ENCODE results near the gene STUB1. TPM values are rescaled to one million over a fixed set of nuclear protein-coding genes. Genes with fewer than 3 reads are reported as not detected.

Gene STUB1
- total RNA-seq, 1 experiment from 2014 or later: 102 TPM

DNA sequence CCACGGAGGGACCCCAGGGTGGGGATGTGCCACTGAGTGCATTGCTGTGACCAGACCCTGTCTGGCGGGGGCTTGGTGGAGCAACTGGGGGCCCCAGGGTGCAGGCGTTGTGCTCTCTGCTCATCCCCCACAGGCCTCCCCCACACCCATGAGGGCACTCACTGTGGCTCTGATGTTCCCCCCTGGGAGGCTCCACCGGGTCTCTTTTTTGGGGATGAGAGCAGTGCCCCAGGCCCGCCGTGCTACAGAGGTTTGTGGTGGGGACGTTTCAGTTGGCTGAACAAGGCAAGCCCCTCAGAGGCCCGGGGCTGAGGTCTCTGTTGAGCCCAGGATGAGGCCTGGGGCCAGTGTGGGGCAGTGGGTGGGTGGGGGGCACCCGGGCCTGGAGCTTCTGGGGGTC, 43.5 kb downstream of the STUB1 start:
- Histone ChIP-seq H3K79me1 (ENCODE audit: insufficient read depth, low read depth, low read length, poor library complexity, severe bottlenecking) (no peaks in the 10 kb centered on the region), H3K4me1 (ENCODE audit: insufficient read depth, low read length) (no peaks in the 10 kb centered on the region), H3T11ph (ENCODE audit: low read length) (no peak overlapping the region), H2BK15ac (ENCODE audit: low read depth, low read length) (no peak overlapping the region), H2AFZ (ENCODE audit: low read length) (no peak overlapping the region), H4K8ac (replicated peaks; ENCODE audit: insufficient read length, low read depth, low read length) (no peak overlapping the region), H4K5ac (ENCODE audit: insufficient read length, low read depth, low read length) (no peak overlapping the region), H3K14ac (ENCODE audit: insufficient read depth, low read length) (no peak overlapping the region), H3K4me2 (ENCODE audit: insufficient read depth, insufficient read length, low read length) (no peak overlapping the region), H2BK20ac (ENCODE audit: low read depth, low read length, poor library complexity, severe bottlenecking) (no peak overlapping the region), H3K56ac (ENCODE audit: insufficient read length, low read depth, low read length) (no peak overlapping the region), H4K91ac (ENCODE audit: insufficient read length, low read depth, low read length) (no peak overlapping the region), H4K20me1 (ENCODE audit: control insufficient read depth, insufficient read depth, insufficient read length) (no peaks in the 10 kb centered on the region), H3K9ac (ENCODE audit: extremely low read depth, insufficient read length, low read length) (no peak overlapping the region), H3K23me2 (ENCODE audit: insufficient read length, low read depth, low read length, poor library complexity, severe bottlenecking) (peaks cover 13% of the 10 kb centered on the region), H3K27me3 (ENCODE audit: insufficient read depth, low read length) (no peaks in the 10 kb centered on the region), H2BK12ac (ENCODE audit: insufficient read length, low read depth, low read length) (no peak overlapping the region), H2BK5ac (ENCODE audit: insufficient read length, low read length) (no peak overlapping the region), H2AK5ac (ENCODE audit: insufficient read length, low read length) (no peak overlapping the region), H3K27ac (ENCODE audit: insufficient read length, low read depth, low read length) (no peak overlapping the region), H3K23ac (ENCODE audit: insufficient read length, low read depth, low read length) (no peak overlapping the region), H3K79me2 (ENCODE audit: insufficient read depth, low read length) (no peaks in the 10 kb centered on the region), H3K18ac (ENCODE audit: insufficient read length, low read depth, low read length) (no peak overlapping the region), H2BK120ac (ENCODE audit: low read depth, low read length, poor library complexity, severe bottlenecking) (no peak overlapping the region), H3K9me3 (ENCODE audit: control insufficient read depth, low read depth, low read length) (no peaks in the 10 kb centered on the region), H3K4ac (ENCODE audit: low read depth, low read length) (no peak overlapping the region)
- Mint-ChIP-seq H3K4me3 (no peak overlapping the region), H3K36me3 (ENCODE audit: insufficient read depth in 1 of 3, low read depth in 3 of 3) (peaks cover 0 to 5% (median 3%) of the 10 kb centered on the region in 3 experiments; a peak in 1 of 7 replicates), H3K27ac (no peak overlapping the region), H3K9me3 (no peaks in the 10 kb centered on the region), H3K4me1 (peaks cover 8 to 16% of the 10 kb centered on the region in 2 experiments), H3K27me3 (ENCODE audit: low read depth) (peaks cover 21% of the 10 kb centered on the region)
- DNase-seq: no peak
- TF ChIP-seq, protein P1, sequence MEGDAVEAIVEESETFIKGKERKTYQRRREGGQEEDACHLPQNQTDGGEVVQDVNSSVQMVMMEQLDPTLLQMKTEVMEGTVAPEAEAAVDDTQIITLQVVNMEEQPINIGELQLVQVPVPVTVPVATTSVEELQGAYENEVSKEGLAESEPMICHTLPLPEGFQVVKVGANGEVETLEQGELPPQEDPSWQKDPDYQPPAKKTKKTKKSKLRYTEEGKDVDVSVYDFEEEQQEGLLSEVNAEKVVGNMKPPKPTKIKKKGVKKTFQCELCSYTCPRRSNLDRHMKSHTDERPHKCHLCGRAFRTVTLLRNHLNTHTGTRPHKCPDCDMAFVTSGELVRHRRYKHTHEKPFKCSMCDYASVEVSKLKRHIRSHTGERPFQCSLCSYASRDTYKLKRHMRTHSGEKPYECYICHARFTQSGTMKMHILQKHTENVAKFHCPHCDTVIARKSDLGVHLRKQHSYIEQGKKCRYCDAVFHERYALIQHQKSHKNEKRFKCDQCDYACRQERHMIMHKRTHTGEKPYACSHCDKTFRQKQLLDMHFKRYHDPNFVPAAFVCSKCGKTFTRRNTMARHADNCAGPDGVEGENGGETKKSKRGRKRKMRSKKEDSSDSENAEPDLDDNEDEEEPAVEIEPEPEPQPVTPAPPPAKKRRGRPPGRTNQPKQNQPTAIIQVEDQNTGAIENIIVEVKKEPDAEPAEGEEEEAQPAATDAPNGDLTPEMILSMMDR (conservative IDR thresholded peaks at IDR 0.05): no peak
- WGBS (ENCODE audit: extremely low coverage, insufficient read length, low lambda C conversion rate): no CpG with 5 or more reads among the region's 9 CpGs

Measured in H9 (cell line).